Suppressor macrophage treated with lipopolysaccharide for 1 hour (primary cell): ENCODE measurements around the gene MMP26.
"Not testable (repeated sequence)": the region's sequence is repeated elsewhere in the genome, so short reads cannot be mapped to it uniquely, and the experiment has no call there.

Experiments
- DNase-seq, 3 donors: peaks; one replicate each; pipeline ENCODE4 v3.0.0-alpha.2; 2020 to 2022

Gene MMP26

GRCh38 chr11:4722616-4723534 is 18.3 kb downstream of the MMP26 start:
- DNase-seq = not testable (repeated sequence)

GRCh38 chr11:4727171-4727570 is 22.6 kb downstream of the MMP26 start:
- DNase-seq = no peak

GRCh38 chr11:4740735-4741134 is 36.2 kb downstream of the MMP26 start:
- no peak for DNase-seq

GRCh38 chr11:4748438-4748837 is 43.9 kb downstream of the MMP26 start:
- DNase-seq = no peak

GRCh38 chr11:4751201-4751600 is 46.6 kb downstream of the MMP26 start:
- DNase-seq = no peak
